Esophagus squamous epithelium (tissue), 4 donors: ENCODE measurements around the gene SPECC1L.

Experiments used
- CTCF ChIP-seq, 6 experiments: fragments of 450-650 bp in 4 of 6; fragments of 200-600 bp in 2 of 6; sonication (generic) in 2 of 6; IDR thresholded peaks; one replicate each; pipeline ENCODE4 v1.5.1; 2016 to 2019; ENCODE audit warnings: antibody characterized with exemption in 6 of 6, mild to moderate bottlenecking in 4 of 6, moderate library complexity in 4 of 6
- POLR2A ChIP-seq, 4 donors: fragments of 450-650 bp; IDR thresholded peaks; one replicate each; pipeline ENCODE4 v1.6.1; 2017; ENCODE audit warnings: antibody characterized with exemption in 4 of 4, mild to moderate bottlenecking in 4 of 4, moderate library complexity in 3 of 4

- TF ChIP-seq CTCF (IDR thresholded peaks at IDR 0.05) (no peak), POLR2A (IDR thresholded peaks at IDR 0.05) (no peak)
Observed at GRCh38 chr22:24420072-24420976, 149.7 kb downstream of the SPECC1L start.
